H1 (cell line): ENCODE measurements around the gene ZNF610. TPM values are rescaled to one million over a fixed set of nuclear protein-coding genes. Genes with fewer than 3 reads are reported as not detected.

Experiments
- CTCF ChIA-PET: fragments of 300-600 bp; sonication (Branson Sonifier 250); formaldehyde crosslinking; loops from one replicate; lab custom pipeline; 2021; ENCODE audit not compliant: partially characterized antibody; lab: Charles Lee
- POLR2A ChIA-PET: fragments of 300-600 bp; sonication (Branson Sonifier 250); formaldehyde crosslinking; loops from one replicate; lab custom pipeline; 2021; ENCODE audit warnings: inconsistent platforms; ENCODE audit not compliant: partially characterized antibody; lab: Charles Lee
- DNase-seq, 2 experiments: peaks; one replicate each; pipeline versions ENCODE4 v3.0.0 to v3.0.0-alpha.2; 2010 to 2022; ENCODE audit warnings: low spot score in 2 of 2, low read depth in 1 of 2, mixed read lengths in 1 of 2
- FAIRE-seq: peaks from 2 replicates; lab custom pipeline; 2011; peaks lifted over from hg19 to GRCh38; lab: Jason Lieb, UNC
- H2AFZ ChIP-seq: 2 replicates; pipeline ENCODE4 v1.8.1; 2012; ENCODE audit warnings: low read length, inconsistent platforms
- H2AK5ac ChIP-seq: 2 replicates; pipeline ENCODE4 v1.6.1; 2013; ENCODE audit warnings: low read depth, low read length
- H2BK120ac ChIP-seq: replicated peaks from 2 replicates; pipeline ENCODE3; 2013; ENCODE audit warnings: low read depth, low read length, inconsistent platforms
- H2BK12ac ChIP-seq: 2 replicates; pipeline ENCODE4 v1.6.1; 2013; ENCODE audit warnings: low read depth, low read length
- H2BK15ac ChIP-seq: 2 replicates; pipeline ENCODE4 v1.6.1; 2013; ENCODE audit warnings: low read length
- H2BK20ac ChIP-seq: 2 replicates; pipeline ENCODE4 v1.6.1; 2013; ENCODE audit warnings: low read length
- H2BK5ac ChIP-seq: 2 replicates; pipeline ENCODE4 v1.6.1; 2013; ENCODE audit warnings: low read depth, low read length
- H3K14ac ChIP-seq: 2 replicates; pipeline ENCODE4 v1.6.1; 2013; ENCODE audit warnings: inconsistent platforms; ENCODE audit not compliant: insufficient read length
- H3K18ac ChIP-seq: 2 replicates; pipeline ENCODE4 v1.6.1; 2013; ENCODE audit warnings: low read length; ENCODE audit errors: extremely low read depth
- H3K23ac ChIP-seq: 2 replicates; pipeline ENCODE4 v1.6.1; 2013; ENCODE audit warnings: inconsistent platforms; ENCODE audit not compliant: insufficient read length
- H3K23me2 ChIP-seq: 2 replicates; pipeline ENCODE4 v1.6.1; 2013; ENCODE audit warnings: low read depth, low read length
- H3K27ac ChIP-seq: 2 replicates; pipeline ENCODE4 v1.6.1; 2011; ENCODE audit warnings: low read depth, low read length, inconsistent platforms
- H3K27me3 ChIP-seq, 4 experiments: replicated peaks in 1 of 4; 1 replicate in 1 of 4; 2 replicates in 3 of 4; pipeline versions ENCODE4 v1.6.1 to v1.8.1; 2011 to 2013; ENCODE audit warnings: low read length in 3 of 4, mild to moderate bottlenecking in 3 of 4, inconsistent platforms in 2 of 4, mixed read lengths in 2 of 4, moderate library complexity in 1 of 4; ENCODE audit not compliant: control insufficient read depth in 3 of 4, insufficient read depth in 3 of 4; ENCODE audit errors: extremely low read depth in 1 of 4
- H3K36me3 ChIP-seq, 4 experiments: 2 replicates each; pipeline versions ENCODE4 v1.6.1 to v1.8.1; 2011 to 2013; ENCODE audit warnings: mild to moderate bottlenecking in 4 of 4, low read length in 3 of 4, moderate library complexity in 2 of 4, control low read depth in 1 of 4, inconsistent platforms in 1 of 4; ENCODE audit not compliant: insufficient read depth in 4 of 4, control insufficient read depth in 2 of 4
- H3K4ac ChIP-seq: replicated peaks from 2 replicates; pipeline ENCODE3; 2013; ENCODE audit warnings: low read length, low read depth, mixed read lengths, inconsistent platforms; ENCODE audit not compliant: insufficient read length
- H3K4me1 ChIP-seq, 4 experiments: replicated peaks in 1 of 4; 1 replicate in 1 of 4; 2 replicates in 3 of 4; pipeline versions ENCODE4 v1.6.1 to v1.8.1; 2011 to 2013; ENCODE audit warnings: low read length in 3 of 4, inconsistent platforms in 2 of 4, mixed read lengths in 1 of 4; ENCODE audit not compliant: insufficient read depth in 4 of 4, control insufficient read depth in 3 of 4
- H3K4me2 ChIP-seq, 2 experiments: 2 replicates each; pipeline versions ENCODE4 v1.6.1 to v1.8.1; 2011 to 2013; ENCODE audit warnings: low read depth in 2 of 2, low read length in 2 of 2, control low read depth in 1 of 2, inconsistent platforms in 1 of 2, mild to moderate bottlenecking in 1 of 2; ENCODE audit not compliant: insufficient read depth in 1 of 2
- H3K4me3 ChIP-seq, 4 experiments: fragments of 200-600, 300-600 bp in 1 of 4; sonication (generic), shearing (Covaris generic), sonication (Bioruptor Twin) in 1 of 4; 2 replicates each; pipeline versions ENCODE4 v1.5.1 to v1.8.1; 2011 to 2016; ENCODE audit warnings: low read length in 4 of 4, low read depth in 3 of 4, control low read depth in 2 of 4, inconsistent platforms in 2 of 4, mild to moderate bottlenecking in 2 of 4, mixed read lengths in 1 of 4, moderate library complexity in 1 of 4; ENCODE audit not compliant: insufficient read depth in 2 of 4; ENCODE audit errors: extremely low read depth in 1 of 4
- H3K56ac ChIP-seq: replicated peaks from 2 replicates; pipeline ENCODE3; 2013; ENCODE audit warnings: low read depth, mild to moderate bottlenecking, mixed read lengths, low read length, inconsistent platforms; ENCODE audit not compliant: insufficient read length
- H3K79me1 ChIP-seq: 2 replicates; pipeline ENCODE4 v1.6.1; 2013; ENCODE audit warnings: low read depth, low read length, control low read depth
- H3K79me2 ChIP-seq, 2 experiments: 2 replicates each; pipeline versions ENCODE4 v1.6.1 to v1.8.1; 2012 to 2013; ENCODE audit warnings: low read length in 2 of 2, mild to moderate bottlenecking in 2 of 2, inconsistent platforms in 1 of 2; ENCODE audit not compliant: insufficient read depth in 2 of 2, control insufficient read depth in 1 of 2
- H3K9ac ChIP-seq, 4 experiments: replicated peaks in 1 of 4; 1 replicate in 1 of 4; 2 replicates in 3 of 4; pipeline versions ENCODE4 v1.6.1 to v1.8.1; 2011 to 2013; ENCODE audit warnings: low read depth in 3 of 4, low read length in 3 of 4, control low read depth in 2 of 4, mild to moderate bottlenecking in 2 of 4, moderate library complexity in 2 of 4, inconsistent platforms in 1 of 4; ENCODE audit errors: extremely low read depth in 1 of 4
- H3K9me3 ChIP-seq, 2 experiments: 2 replicates each; pipeline versions ENCODE4 v1.6.1 to v1.8.1; 2012 to 2013; ENCODE audit warnings: mild to moderate bottlenecking in 2 of 2, moderate library complexity in 2 of 2, control low read depth in 1 of 2, inconsistent platforms in 1 of 2, low read depth in 1 of 2, low read length in 1 of 2, mixed read lengths in 1 of 2; ENCODE audit not compliant: insufficient read depth in 2 of 2
- H4K20me1 ChIP-seq, 2 experiments: replicated peaks in 1 of 2; 2 replicates each; pipeline versions ENCODE3 to v1.8.1; 2011 to 2013; ENCODE audit warnings: inconsistent platforms in 2 of 2, low read length in 2 of 2, mild to moderate bottlenecking in 1 of 2; ENCODE audit not compliant: insufficient read depth in 2 of 2, control insufficient read depth in 1 of 2
- H4K5ac ChIP-seq: 2 replicates; pipeline ENCODE4 v1.6.1; 2013; ENCODE audit warnings: low read length, low read depth, mixed read lengths, inconsistent platforms; ENCODE audit not compliant: insufficient read length
- H4K8ac ChIP-seq: 2 replicates; pipeline ENCODE4 v1.8.0; 2013; ENCODE audit warnings: mild to moderate bottlenecking, moderate library complexity, low read length, inconsistent platforms; ENCODE audit not compliant: insufficient read depth; ENCODE audit errors: extremely low read depth
- H4K91ac ChIP-seq: replicated peaks from 2 replicates; pipeline ENCODE3; 2013; ENCODE audit warnings: low read length, mixed read lengths, inconsistent platforms; ENCODE audit not compliant: insufficient read length
- BACH1 ChIP-seq: IDR thresholded peaks from 2 replicates; pipeline ENCODE4 v1.6.1; 2012; ENCODE audit warnings: low read length, improper control_type of control experiment
- CHD2 ChIP-seq: IDR thresholded peaks from 2 replicates; pipeline ENCODE4 v1.6.1; 2012; ENCODE audit warnings: low read length, improper control_type of control experiment
- CTBP2 ChIP-seq: IDR thresholded peaks from 2 replicates; pipeline ENCODE4 v1.7.0; 2011; ENCODE audit warnings: borderline replicate concordance, mild to moderate bottlenecking, moderate library complexity, mixed read lengths, low read length; ENCODE audit not compliant: insufficient read depth, insufficient read length
- KDM1A ChIP-seq: fragments of 200-600, 300-600 bp; sonication (generic); IDR thresholded peaks from 2 replicates; pipeline ENCODE4 v1.7.1; 2016; ENCODE audit warnings: mild to moderate bottlenecking, low read length, borderline replicate concordance
- NRF1 ChIP-seq: IDR thresholded peaks from 2 replicates; pipeline ENCODE4 v1.6.1; 2011; ENCODE audit warnings: mild to moderate bottlenecking, low read depth, low read length, improper control_type of control experiment
- PHF8 ChIP-seq: fragments of 200-600 bp; sonication (generic); conservative IDR thresholded peaks from 2 replicates; pipeline ENCODE4 v1.7.1; 2012; ENCODE audit warnings: low read depth, mild to moderate bottlenecking, inconsistent platforms, low read length, moderate library complexity
- POLR2A ChIP-seq, 2 experiments: IDR thresholded peaks; 1 replicate in 1 of 2; 2 replicates in 1 of 2; pipeline ENCODE4 v1.6.1; 2011; ENCODE audit warnings: low read depth in 2 of 2, low read length in 2 of 2, mild to moderate bottlenecking in 2 of 2; ENCODE audit errors: control extremely low read depth in 1 of 2
- SIN3A ChIP-seq, 2 experiments: IDR thresholded peaks in 1 of 2; conservative IDR thresholded peaks in 1 of 2; 2 replicates each; pipeline ENCODE4 v1.6.1; 2011 to 2012; ENCODE audit warnings: low read length in 2 of 2, improper control_type of control experiment in 1 of 2, low read depth in 1 of 2, mild to moderate bottlenecking in 1 of 2
- SP1 ChIP-seq: IDR thresholded peaks from 2 replicates; pipeline ENCODE4 v1.6.1; 2011; ENCODE audit warnings: low read depth, low read length
- TEAD4 ChIP-seq: IDR thresholded peaks from 2 replicates; pipeline ENCODE4 v1.6.1; 2012; ENCODE audit warnings: low read depth, low read length, inconsistent platforms, mixed read lengths
- YY1 ChIP-seq: IDR thresholded peaks from 2 replicates; pipeline ENCODE4 v1.6.1; 2011; ENCODE audit warnings: low read depth, mild to moderate bottlenecking, low read length
- WGBS, 2 experiments: shearing (Covaris generic) in 1 of 2; methylation state at CpG; one replicate each; pipeline versions ENCODE4 v1.1.6 to v1.1.7; 2013 to 2015; ENCODE audit warnings: low lambda C conversion rate in 2 of 2, mixed read lengths in 2 of 2, inconsistent platforms in 1 of 2, low coverage in 1 of 2, missing lambda C conversion rate in 1 of 2; ENCODE audit not compliant: insufficient replicate concordance in 2 of 2, insufficient coverage in 1 of 2, insufficient read length in 1 of 2; ENCODE audit errors: extremely low coverage in 1 of 2, missing lambda C conversion rate in 1 of 2; 5-methylcytosine and 5-hydroxymethylcytosine counted together
- polyA plus RNA-seq, 7 experiments: library from polyadenylated mRNA; depleted of rRNA in 3 of 7; stranded (reverse) in 5 of 7; unstranded in 2 of 7; fragments of >200 nt in 5 of 7; fragments of 200-250 nt in 2 of 7; gene quantifications; 1 replicate in 5 of 7; 2 replicates in 1 of 7; 4 replicates in 1 of 7; pipeline versions ENCODE4 v1.2.1 to v1.2.3, GENCODE V29; 2011 to 2013; ENCODE audit warnings: missing spikeins in 2 of 7, mixed read lengths in 2 of 7
- total RNA-seq: library from RNA; stranded (reverse); fragmentation: NEBNext Ultra II Directional; extraction: Animal tissue kit (Norgen Biotek cat#: 25700); gene quantifications from 2 replicates; pipeline ENCODE4 v1.2.1, GENCODE V29; 2021
- TF ChIP-seq, protein P1 (sequence below): IDR thresholded peaks from 2 replicates; pipeline ENCODE4 v1.6.1; 2012; ENCODE audit warnings: low read length, inconsistent platforms

ZNF610 gene
- total and polyA plus RNA-seq, 2 of the 8 experiments (the other 6 are each of a cell fraction or from before 2014, with no cell fraction given), result 2.4 to 5.4 TPM

DNA sequence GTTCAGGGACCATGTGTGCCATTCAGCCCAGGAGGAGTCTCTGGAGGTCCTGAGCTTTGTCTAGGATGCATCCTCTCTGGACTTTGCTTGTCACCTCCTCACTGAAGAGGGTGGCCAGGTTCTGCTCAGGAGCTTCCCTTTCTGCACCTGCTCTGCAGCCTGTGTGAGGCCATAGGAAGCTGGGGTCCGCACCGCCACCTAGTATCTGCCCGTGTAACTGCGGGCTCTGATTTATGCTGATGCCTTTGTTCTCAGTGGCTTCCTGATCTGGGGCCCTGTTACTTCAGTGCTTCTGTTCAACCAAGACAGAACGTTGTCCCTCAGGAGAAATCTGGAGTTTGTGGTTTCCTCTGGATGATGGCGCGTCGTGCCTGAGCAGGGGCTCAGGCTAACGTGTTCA lies 15.5 kb downstream of the ZNF610 start:
- no peaks in the 10 kb centered on the region for H3K79me1 ChIP-seq
- H3K4me3 ChIP-seq, result no peak overlapping the region
- no peak overlapping the region for H3K4me2 ChIP-seq
- H4K8ac ChIP-seq, result no peak overlapping the region
- no peak overlapping the region for H4K5ac ChIP-seq
- peak overlapping the region; percentile 100 for H2AFZ ChIP-seq
- no peak overlapping the region for H2BK12ac ChIP-seq
- no peak overlapping the region for H2BK120ac ChIP-seq
- no peak overlapping the region for H3K18ac ChIP-seq
- no peak overlapping the region for H2AK5ac ChIP-seq
- H3K9me3 ChIP-seq, result 0 out of 4 replicates have a peak, but pooled peaks cover 3 to 4% of the 10 kb centered on the region in 2 experiments
- H2BK20ac ChIP-seq, result no peak overlapping the region
- peaks cover 0 to 38% (median 17%) of the 10 kb centered on the region in 4 experiments; a peak in 6 of 8 replicates for H3K36me3 ChIP-seq
- DNase-seq (peak in 1 of 2 experiments; percentile 66), FAIRE-seq (peak; percentile 75)
- no peak overlapping the region for H3K4ac ChIP-seq
- H2BK15ac ChIP-seq, result no peak overlapping the region
- POLR2A ChIA-PET, result interaction anchor here (0.8 to 1.0 kb wide), 2 partner anchors 18 to 113 kb away, joined by 3 read pairs; partner anchors contain the start of gene ZNF880
- CTCF ChIA-PET, result interaction anchor here (0.6 to 1.5 kb wide), 7 partner anchors 10 to 272 kb away, joined by 3 to 4 read pairs (median 3); no protein-coding TSS in a partner anchor
- no peaks in the 10 kb centered on the region for H3K23me2 ChIP-seq
- H3K27me3 ChIP-seq, result no peaks in the 10 kb centered on the region
- H2BK5ac ChIP-seq, result no peak overlapping the region
- H3K4me1 ChIP-seq, result peaks cover 0 to 3% (median 0%) of the 10 kb centered on the region in 4 experiments; a peak in 2 of 7 replicates
- H3K27ac ChIP-seq, result no peak overlapping the region
- H3K14ac ChIP-seq, result no peak overlapping the region
- H3K79me2 ChIP-seq, result no peaks in the 10 kb centered on the region
- no peak overlapping the region for H4K91ac ChIP-seq
- 66% methylated on average over 9 of the region's 9 CpGs; no CpG with 5 or more reads in 1 of the 2 experiments for WGBS, 2 experiments
- no peak overlapping the region for H3K9ac ChIP-seq
- H3K23ac ChIP-seq, result no peak overlapping the region
- no peak overlapping the region for H3K56ac ChIP-seq
- H4K20me1 ChIP-seq, result no peaks in the 10 kb centered on the region
- TF ChIP-seq PHF8, result no peak
- no peak for TF ChIP-seq KDM1A
- TF ChIP-seq SP1, result no peak
- TF ChIP-seq CTBP2, result no peak
- no peak for TF ChIP-seq TEAD4
- TF ChIP-seq, protein P1, sequence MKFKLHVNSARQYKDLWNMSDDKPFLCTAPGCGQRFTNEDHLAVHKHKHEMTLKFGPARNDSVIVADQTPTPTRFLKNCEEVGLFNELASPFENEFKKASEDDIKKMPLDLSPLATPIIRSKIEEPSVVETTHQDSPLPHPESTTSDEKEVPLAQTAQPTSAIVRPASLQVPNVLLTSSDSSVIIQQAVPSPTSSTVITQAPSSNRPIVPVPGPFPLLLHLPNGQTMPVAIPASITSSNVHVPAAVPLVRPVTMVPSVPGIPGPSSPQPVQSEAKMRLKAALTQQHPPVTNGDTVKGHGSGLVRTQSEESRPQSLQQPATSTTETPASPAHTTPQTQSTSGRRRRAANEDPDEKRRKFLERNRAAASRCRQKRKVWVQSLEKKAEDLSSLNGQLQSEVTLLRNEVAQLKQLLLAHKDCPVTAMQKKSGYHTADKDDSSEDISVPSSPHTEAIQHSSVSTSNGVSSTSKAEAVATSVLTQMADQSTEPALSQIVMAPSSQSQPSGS, result no peak
- TF ChIP-seq POLR2A (IDR thresholded peaks at IDR 0.05; ENCODE audit: control extremely low read depth in 1 of 2, low read depth in 2 of 2, low read length in 2 of 2), result peak in 1 of 2 experiments; percentile 25; a peak in 1 of 3 replicates
- no peak for TF ChIP-seq NRF1
- TF ChIP-seq SIN3A (conservative IDR thresholded peaks at IDR 0.05 in 1 of 2, IDR thresholded peaks at IDR 0.05 in 1 of 2; ENCODE audit: low read depth in 1 of 2, low read length in 2 of 2), result no peak
- no peak for TF ChIP-seq CHD2
- no peak for TF ChIP-seq BACH1
- 0 out of 2 replicates have a peak, but pooled peaks have one; percentile 20 for TF ChIP-seq YY1
